ENCODE results near the gene CALCOCO1.
A peak's percentile ranks its signal among the peaks of the same experiment; 100 is the strongest.

The CALCOCO1 gene

GRCh38 chr12:53756300-53757100 is 29.2 kb upstream of the CALCOCO1 start:
- Mint-ChIP-seq H3K36me3 (ENCODE audit: low read depth) (no peaks in the 10 kb centered on the region), H3K4me1 (ENCODE audit: low read depth) (peaks cover 6% of the 10 kb centered on the region), H3K27me3 (peaks cover 41% of the 10 kb centered on the region), H3K27ac (no peak overlapping the region), H3K9me3 (no peaks in the 10 kb centered on the region), H3K4me3 (no peak overlapping the region)
- no peak for DNase-seq

GRCh38 chr12:53755893-53756292 is 28.6 kb upstream of the CALCOCO1 start:
- Mint-ChIP-seq H3K4me3 (no peak overlapping the region), H3K36me3 (ENCODE audit: low read depth) (no peaks in the 10 kb centered on the region), H3K27ac (no peak overlapping the region)

GRCh38 chr12:53755451-53755891 is 28.2 kb upstream of the CALCOCO1 start:
- Mint-ChIP-seq H3K36me3 (ENCODE audit: low read depth) (no peaks in the 10 kb centered on the region), H3K4me3 (no peak overlapping the region), H3K4me1 (ENCODE audit: low read depth) (peaks cover 6% of the 10 kb centered on the region), H3K9me3 (no peaks in the 10 kb centered on the region), H3K27ac (no peak overlapping the region), H3K27me3 (peaks cover 32% of the 10 kb centered on the region)
- DNase-seq, result no peak

More at GRCh38 chr12:53755893-53756292, 28.6 kb upstream of the CALCOCO1 start:
- no peaks in the 10 kb centered on the region for H3K9me3 Mint-ChIP-seq
- peaks cover 6% of the 10 kb centered on the region for H3K4me1 Mint-ChIP-seq (ENCODE audit: low read depth)
- no peak for DNase-seq
- H3K27me3 Mint-ChIP-seq, result peaks cover 36% of the 10 kb centered on the region

DNA sequence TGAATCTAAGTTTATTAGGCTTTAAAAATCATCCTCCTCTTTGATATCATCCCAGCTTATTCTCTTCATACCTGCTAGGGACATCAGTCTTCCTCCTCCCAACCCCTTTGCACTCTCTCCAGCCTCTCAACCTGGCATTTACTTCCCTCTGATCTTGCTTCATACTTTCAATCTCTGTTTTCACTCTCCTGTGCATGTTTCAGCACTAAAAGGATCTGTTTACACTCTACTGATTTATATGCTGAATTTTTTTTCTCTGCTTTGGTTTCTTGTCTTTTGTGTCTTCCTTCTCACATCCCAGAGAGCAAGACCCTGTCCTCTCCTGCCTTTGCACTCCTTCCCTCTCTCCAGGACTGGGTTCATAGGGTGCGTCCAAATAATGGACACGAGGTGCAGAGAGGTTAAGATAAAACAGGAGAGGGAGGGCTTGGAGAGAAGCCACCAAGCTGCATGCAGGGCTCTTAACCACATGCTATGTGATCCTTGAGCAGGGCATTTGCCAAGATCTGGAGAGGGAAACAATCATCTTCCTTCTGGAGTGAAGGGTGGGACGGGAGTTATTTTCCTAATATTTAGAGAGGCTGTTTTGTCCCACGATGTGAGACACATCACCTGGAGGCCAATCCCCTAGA is 27.5 kb upstream of the CALCOCO1 start:
- peaks cover 26% of the 10 kb centered on the region for H3K27me3 Mint-ChIP-seq
- H3K9me3 Mint-ChIP-seq, result no peaks in the 10 kb centered on the region
- H3K4me3 Mint-ChIP-seq, result no peak overlapping the region
- H3K4me1 Mint-ChIP-seq (ENCODE audit: low read depth), result peaks cover 6% of the 10 kb centered on the region
- DNase-seq, result no peak
- no peaks in the 10 kb centered on the region for H3K36me3 Mint-ChIP-seq (ENCODE audit: low read depth)
- no peak overlapping the region for H3K27ac Mint-ChIP-seq

GRCh38 chr12:53754188-53754585 is 26.9 kb upstream of the CALCOCO1 start:
- H3K27ac Mint-ChIP-seq, result no peak overlapping the region
- H3K9me3 Mint-ChIP-seq, result no peaks in the 10 kb centered on the region
- H3K4me1 Mint-ChIP-seq (ENCODE audit: low read depth), result peaks cover 6% of the 10 kb centered on the region
- DNase-seq, result no peak
- peaks cover 21% of the 10 kb centered on the region for H3K27me3 Mint-ChIP-seq
- no peaks in the 10 kb centered on the region for H3K36me3 Mint-ChIP-seq (ENCODE audit: low read depth)
- H3K4me3 Mint-ChIP-seq, result no peak overlapping the region

GRCh38 chr12:53752621-53753020 is 25.4 kb upstream of the CALCOCO1 start:
- Mint-ChIP-seq H3K4me1 (ENCODE audit: low read depth) (peaks cover 9% of the 10 kb centered on the region), H3K27ac (no peak overlapping the region), H3K27me3 (peaks cover 6% of the 10 kb centered on the region), H3K4me3 (no peak overlapping the region), H3K36me3 (ENCODE audit: low read depth) (no peaks in the 10 kb centered on the region), H3K9me3 (no peaks in the 10 kb centered on the region)
- no peak for DNase-seq

- Mint-ChIP-seq H3K9me3 (no peaks in the 10 kb centered on the region), H3K36me3 (ENCODE audit: low read depth) (no peaks in the 10 kb centered on the region), H3K4me1 (ENCODE audit: low read depth) (peaks cover 13% of the 10 kb centered on the region), H3K4me3 (no peak overlapping the region), H3K27me3 (peaks cover 6% of the 10 kb centered on the region), H3K27ac (no peak overlapping the region)
- no peak for DNase-seq
Measured at GRCh38 chr12:53752192-53752601, 24.9 kb upstream of the CALCOCO1 start.

DNA sequence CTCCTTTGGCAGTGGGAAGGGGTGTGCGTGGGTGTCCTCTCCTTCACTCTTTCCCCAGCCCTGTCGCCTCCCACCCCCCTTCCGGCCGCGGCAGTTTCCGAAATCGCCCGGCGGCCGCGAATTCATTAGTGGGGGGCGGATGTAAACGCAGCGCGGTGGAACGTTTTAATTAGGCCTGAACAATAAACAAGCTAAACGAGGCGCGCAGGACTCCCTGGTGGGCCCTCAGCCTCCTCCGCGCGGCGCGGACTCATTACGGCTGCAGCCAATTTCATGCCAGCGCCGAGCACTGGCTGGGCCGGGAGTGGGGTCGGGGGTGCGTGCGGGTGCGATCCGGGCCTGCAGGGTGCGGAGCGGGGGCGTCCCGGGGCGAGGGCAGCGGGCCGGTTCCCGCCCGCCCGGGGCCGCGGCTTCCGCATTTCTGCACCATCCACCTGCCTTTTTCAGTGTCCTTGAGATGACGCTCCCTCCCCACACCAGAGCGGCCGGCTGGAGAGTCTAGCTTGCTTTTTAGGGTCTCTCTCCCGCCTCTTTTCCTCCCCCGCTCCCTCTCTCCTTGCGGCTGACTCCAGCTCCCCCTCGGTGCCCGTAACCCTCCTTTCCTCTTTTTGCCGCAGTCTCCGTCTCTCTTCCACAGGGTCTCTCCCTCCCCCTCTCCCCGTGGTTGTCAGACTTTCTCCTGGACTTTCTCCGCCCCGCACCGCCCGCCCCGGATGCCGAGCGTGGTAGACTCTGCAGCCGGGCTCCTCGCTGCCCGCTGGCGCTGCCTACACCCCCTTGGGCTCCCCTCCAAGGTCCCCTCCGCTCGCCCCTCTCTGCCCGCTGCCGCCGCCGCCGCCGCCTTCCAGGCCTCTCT is 24.3 kb upstream of the CALCOCO1 start, which contains the start of gene CISTR:
TSS of gene CISTR (minus strand) at position 644 of the 856 bp plus-strand sequence.
- no peaks in the 10 kb centered on the region for H3K9me3 Mint-ChIP-seq
- H3K27me3 Mint-ChIP-seq, result peaks cover 6% of the 10 kb centered on the region
- no peaks in the 10 kb centered on the region for H3K36me3 Mint-ChIP-seq (ENCODE audit: low read depth)
- H3K4me3 Mint-ChIP-seq, result peak within 1 kb of the TSS; percentile 55
- H3K27ac Mint-ChIP-seq, result no peak within 1 kb of the TSS
- peaks cover 17% of the 10 kb centered on the region for H3K4me1 Mint-ChIP-seq (ENCODE audit: low read depth)
- DNase-seq, result peak; percentile 50

DNA sequence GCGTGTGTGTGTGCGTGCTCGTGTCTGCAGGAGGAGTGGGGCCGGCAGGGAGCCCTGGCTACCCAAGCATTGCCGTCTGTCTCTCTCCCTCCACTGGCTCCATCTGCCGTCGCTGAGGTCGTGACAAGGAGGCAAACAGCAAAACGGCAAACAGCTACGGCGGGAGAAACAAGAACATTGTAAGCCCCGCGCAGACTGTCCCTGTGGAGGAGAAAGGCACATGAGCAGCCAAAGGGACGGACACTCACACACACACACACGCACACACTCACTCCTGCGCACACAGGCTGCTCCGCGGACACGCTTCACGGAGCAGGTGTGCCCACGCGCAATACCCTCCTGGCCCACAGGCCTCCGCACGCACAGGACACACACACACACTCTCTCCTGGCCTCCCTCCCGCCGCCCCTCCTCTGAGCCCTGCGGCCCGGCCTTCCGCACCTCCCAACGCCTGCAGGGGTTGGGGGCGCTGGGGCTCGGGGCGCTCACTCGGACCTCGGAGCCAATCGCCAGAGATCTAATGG is 23.6 kb upstream of the CALCOCO1 start:
- no peak overlapping the region for H3K27ac Mint-ChIP-seq
- H3K36me3 Mint-ChIP-seq (ENCODE audit: low read depth), result no peaks in the 10 kb centered on the region
- H3K27me3 Mint-ChIP-seq, result peaks cover 10% of the 10 kb centered on the region
- no peaks in the 10 kb centered on the region for H3K9me3 Mint-ChIP-seq
- H3K4me3 Mint-ChIP-seq, result peak overlapping the region; percentile 55
- H3K4me1 Mint-ChIP-seq (ENCODE audit: low read depth), result peaks cover 18% of the 10 kb centered on the region
- DNase-seq, result peak; percentile 55

GRCh38 chr12:53749986-53750811 is 22.9 kb upstream of the CALCOCO1 start:
- no peaks in the 10 kb centered on the region for H3K9me3 Mint-ChIP-seq
- H3K4me3 Mint-ChIP-seq, result peak overlapping the region; percentile 55
- peaks cover 18% of the 10 kb centered on the region for H3K4me1 Mint-ChIP-seq (ENCODE audit: low read depth)
- H3K36me3 Mint-ChIP-seq (ENCODE audit: low read depth), result no peaks in the 10 kb centered on the region
- no peak overlapping the region for H3K27ac Mint-ChIP-seq
- no peak for DNase-seq
- peaks cover 13% of the 10 kb centered on the region for H3K27me3 Mint-ChIP-seq

DNA sequence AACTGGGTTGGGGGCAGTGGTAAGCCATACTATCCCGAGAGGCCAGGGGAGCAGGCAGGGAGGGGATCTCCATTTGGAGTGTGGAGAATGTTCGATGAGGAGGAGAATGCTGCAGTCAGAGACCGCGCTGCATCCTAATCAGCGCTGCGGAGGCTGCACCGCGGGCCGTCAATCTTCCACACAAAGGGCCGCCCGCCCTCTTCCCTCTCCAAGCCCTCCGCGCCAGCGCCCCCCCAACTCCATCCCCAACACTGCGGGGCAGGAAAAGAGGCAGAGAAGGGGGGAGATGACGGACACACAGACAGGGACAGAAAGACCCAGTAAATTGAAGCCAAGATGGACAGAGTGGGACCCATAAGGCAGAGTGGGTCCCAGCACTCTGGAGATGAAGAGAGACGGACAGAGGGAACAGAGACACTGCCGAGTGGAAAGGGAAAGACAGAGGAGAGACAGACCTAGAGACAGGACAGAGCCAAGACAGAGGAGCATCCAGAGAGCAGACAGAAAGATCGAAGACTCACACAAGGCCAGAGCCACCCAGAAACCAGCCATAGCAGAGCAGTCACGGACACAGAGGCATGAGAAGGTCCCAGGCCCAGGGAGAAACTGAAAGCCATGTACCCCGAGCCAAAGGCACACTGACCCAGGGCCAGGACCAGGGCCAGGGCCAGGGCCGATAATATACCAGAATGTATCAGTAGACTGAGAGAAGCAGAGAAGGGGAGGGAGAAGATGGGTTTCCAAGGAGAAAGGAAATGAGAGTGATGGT is 21.0 kb upstream of the CALCOCO1 start:
- no peak for DNase-seq
- Mint-ChIP-seq H3K9me3 (no peaks in the 10 kb centered on the region), H3K4me1 (ENCODE audit: low read depth) (peaks cover 21% of the 10 kb centered on the region), H3K36me3 (ENCODE audit: low read depth) (no peaks in the 10 kb centered on the region), H3K27me3 (peaks cover 30% of the 10 kb centered on the region), H3K4me3 (no peak overlapping the region), H3K27ac (no peak overlapping the region)

DNA sequence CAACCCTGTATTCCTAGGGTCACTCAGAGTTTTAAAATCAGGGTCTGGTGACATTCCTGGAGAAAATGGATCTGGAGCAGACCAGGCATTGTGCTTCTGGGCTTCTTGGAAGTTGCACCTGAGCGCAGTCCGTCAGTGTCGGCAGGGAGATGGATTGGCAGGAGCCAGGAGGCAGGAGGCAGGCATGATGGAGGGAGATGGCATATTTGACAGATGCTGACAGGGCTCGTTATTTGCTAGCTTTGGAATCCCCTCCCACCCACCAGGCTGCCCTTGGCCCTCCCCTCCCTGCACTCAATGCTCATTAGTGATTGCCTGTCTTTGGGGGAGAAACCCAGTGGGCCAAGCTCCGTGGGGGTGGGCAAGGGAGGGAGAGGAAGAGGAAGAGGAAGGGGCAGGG is 19.8 kb upstream of the CALCOCO1 start:
- no peaks in the 10 kb centered on the region for H3K9me3 Mint-ChIP-seq
- no peak overlapping the region for H3K27ac Mint-ChIP-seq
- H3K36me3 Mint-ChIP-seq (ENCODE audit: low read depth), result no peaks in the 10 kb centered on the region
- H3K4me3 Mint-ChIP-seq, result no peak overlapping the region
- peaks cover 21% of the 10 kb centered on the region for H3K4me1 Mint-ChIP-seq (ENCODE audit: low read depth)
- DNase-seq, result no peak
- peaks cover 41% of the 10 kb centered on the region for H3K27me3 Mint-ChIP-seq

- Mint-ChIP-seq H3K9me3 (no peaks in the 10 kb centered on the region), H3K36me3 (ENCODE audit: low read depth) (no peaks in the 10 kb centered on the region), H3K27me3 (peaks cover 43% of the 10 kb centered on the region), H3K4me1 (ENCODE audit: low read depth) (peaks cover 19% of the 10 kb centered on the region), H3K4me3 (no peak overlapping the region), H3K27ac (no peak overlapping the region)
- peak; percentile 87 for DNase-seq
Measured at GRCh38 chr12:53746592-53747092, 19.4 kb upstream of the CALCOCO1 start.
